CD4-positive, alpha-beta T cell (primary cell): Measurements from ENCODE around the gene ANKRD6. TPM values are rescaled to one million over a fixed set of nuclear protein-coding genes. Genes with fewer than 3 reads are reported as not detected.

Experiments used
- ATAC-seq: fragments of 200-7000 bp; cut with Tn5 transposase; one replicate; pipeline ENCODE4 v1.10.0; 2022; ENCODE audit warnings: mild to moderate bottlenecking; ENCODE audit not compliant: poor library complexity
- CTCF ChIA-PET: fragments of 350-600 bp; sonication (Branson Sonifier 250); formaldehyde crosslinking; loops from one replicate; lab custom pipeline; 2021; ENCODE audit warnings: antibody characterized with exemption, inconsistent platforms; lab: Charles Lee
- POLR2A ChIA-PET: fragments of 350-600 bp; sonication (Branson Sonifier 250); formaldehyde crosslinking; loops from one replicate; lab custom pipeline; 2021; ENCODE audit warnings: antibody characterized with exemption, inconsistent platforms; lab: Charles Lee
- DNase-seq, 14 experiments: peaks; one replicate each; pipeline ENCODE4 v3.0.0-alpha.2; 2013 to 2020; ENCODE audit warnings: mixed read lengths in 2 of 14
- H3K27ac ChIP-seq, 2 donors: one replicate each; pipeline versions ENCODE4 v1.5.1 to v1.7.0; 2013; ENCODE audit warnings: low read length in 2 of 2, low read depth in 1 of 2, mild to moderate bottlenecking in 1 of 2
- H3K27me3 ChIP-seq, 2 experiments: 1 replicate in 1 of 2; 2 replicates in 1 of 2; pipeline versions ENCODE4 v1.6.1 to v1.7.0; 2013; ENCODE audit warnings: low read length in 2 of 2, control low read depth in 1 of 2, mild to moderate bottlenecking in 1 of 2, moderate library complexity in 1 of 2; ENCODE audit not compliant: insufficient read depth in 2 of 2, control insufficient read depth in 1 of 2
- H3K36me3 ChIP-seq: one replicate; pipeline ENCODE4 v1.6.1; 2013; ENCODE audit warnings: low read length, control low read depth; ENCODE audit not compliant: insufficient read depth
- H3K4me1 ChIP-seq: one replicate; pipeline ENCODE4 v1.6.1; 2013; ENCODE audit warnings: low read length, control low read depth; ENCODE audit not compliant: insufficient read depth
- H3K4me3 ChIP-seq: one replicate; pipeline ENCODE4 v1.5.1; 2013; ENCODE audit warnings: mild to moderate bottlenecking, low read length, moderate library complexity
- H3K9me3 ChIP-seq, 2 experiments: 1 replicate in 1 of 2; 2 replicates in 1 of 2; pipeline versions ENCODE4 v1.6.1 to v1.7.0; 2013; ENCODE audit warnings: low read length in 2 of 2, mild to moderate bottlenecking in 2 of 2, control low read depth in 1 of 2, moderate library complexity in 1 of 2; ENCODE audit not compliant: control insufficient read depth in 1 of 2, insufficient read depth in 1 of 2
- H3K27ac Mint-ChIP-seq: one replicate; pipeline ENCODE4 v1.8.0; 2020; ENCODE audit warnings: mixed read lengths
- H3K27me3 Mint-ChIP-seq: one replicate; pipeline ENCODE4 v1.8.0; 2021; ENCODE audit warnings: mixed read lengths
- H3K36me3 Mint-ChIP-seq: one replicate; pipeline ENCODE4 v1.8.0; 2021; ENCODE audit warnings: low read depth, mixed read lengths
- H3K4me1 Mint-ChIP-seq: one replicate; pipeline ENCODE4 v1.8.0; 2021; ENCODE audit warnings: low read depth, mixed read lengths
- H3K4me3 Mint-ChIP-seq: one replicate; pipeline ENCODE4 v1.8.0; 2020; ENCODE audit warnings: mild to moderate bottlenecking, mixed read lengths
- H3K9me3 Mint-ChIP-seq: one replicate; pipeline ENCODE4 v1.8.0; 2020; ENCODE audit warnings: mixed read lengths
- intact Hi-C, 2 experiments: fragments of 100-400 bp; cut with DNase I in 1 of 2; cut with micrococcal nuclease in 1 of 2; formaldehyde crosslinking; loops; one replicate each; pipeline versions ENCODE4 v1.15.1 to v1.9.0; 2023 to 2025; cut with DNase I, micrococcal nuclease
- total RNA-seq, 174 experiments: library from RNA in 2 of 174; stranded (reverse) in 2 of 174; gene quantifications; one replicate each; pipeline ENCODE4 v1.2.3 and lab custom pipeline; 2021 to 2026
- TF ChIP-seq, protein P1 (sequence below): fragments of 200-600 bp; IDR thresholded peaks from one replicate; pipeline ENCODE4 v1.8.0; 2022; ENCODE audit warnings: antibody characterized with exemption, mild to moderate bottlenecking

Gene ANKRD6
- total RNA-seq, 2 experiments from 2014 or later = 3.8 to 4.8 TPM

DNA sequence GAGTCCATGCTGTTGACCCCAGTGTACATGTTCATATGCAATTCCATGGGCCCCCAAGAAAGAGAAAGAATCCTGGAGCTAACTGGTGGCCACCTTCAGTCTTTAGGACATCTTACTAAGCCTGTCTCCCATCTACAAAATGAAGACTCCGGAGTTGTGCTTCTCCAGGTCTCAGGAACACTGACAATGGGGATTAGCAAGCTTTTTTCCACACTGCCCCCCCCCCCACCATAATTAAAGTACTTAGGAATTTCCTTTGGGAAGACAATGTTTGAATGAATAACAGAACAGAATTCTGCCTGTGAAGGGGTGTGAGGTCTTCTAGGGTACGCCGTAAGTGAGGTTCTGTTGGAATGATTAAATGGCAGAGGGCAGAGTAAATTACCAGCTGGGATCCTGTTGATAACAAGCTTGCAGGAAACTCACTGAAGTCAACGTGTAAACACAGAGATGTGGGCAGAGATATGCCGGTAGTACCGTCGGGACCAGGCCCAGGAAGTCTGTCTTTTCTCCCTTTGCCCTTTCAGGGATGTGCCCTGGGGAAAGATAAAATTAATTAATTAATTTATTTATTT lies 63.1 kb downstream of the ANKRD6 start:
- Mint-ChIP-seq H3K9me3 (no peaks in the 10 kb centered on the region), H3K4me1 (no peaks in the 10 kb centered on the region), H3K27me3 (no peaks in the 10 kb centered on the region), H3K4me3 (no peak overlapping the region), H3K36me3 (no peaks in the 10 kb centered on the region), H3K27ac (no peak overlapping the region)
- no peak for ATAC-seq
- no peaks in the 10 kb centered on the region for H3K9me3 ChIP-seq
- H3K4me3 ChIP-seq = no peak overlapping the region
- H3K27ac ChIP-seq = no peak overlapping the region
- POLR2A ChIA-PET = no interaction called here
- H3K4me1 ChIP-seq = no peaks in the 10 kb centered on the region
- no peaks in the 10 kb centered on the region for H3K36me3 ChIP-seq
- H3K27me3 ChIP-seq = no peaks in the 10 kb centered on the region
- TF ChIP-seq, protein P1, sequence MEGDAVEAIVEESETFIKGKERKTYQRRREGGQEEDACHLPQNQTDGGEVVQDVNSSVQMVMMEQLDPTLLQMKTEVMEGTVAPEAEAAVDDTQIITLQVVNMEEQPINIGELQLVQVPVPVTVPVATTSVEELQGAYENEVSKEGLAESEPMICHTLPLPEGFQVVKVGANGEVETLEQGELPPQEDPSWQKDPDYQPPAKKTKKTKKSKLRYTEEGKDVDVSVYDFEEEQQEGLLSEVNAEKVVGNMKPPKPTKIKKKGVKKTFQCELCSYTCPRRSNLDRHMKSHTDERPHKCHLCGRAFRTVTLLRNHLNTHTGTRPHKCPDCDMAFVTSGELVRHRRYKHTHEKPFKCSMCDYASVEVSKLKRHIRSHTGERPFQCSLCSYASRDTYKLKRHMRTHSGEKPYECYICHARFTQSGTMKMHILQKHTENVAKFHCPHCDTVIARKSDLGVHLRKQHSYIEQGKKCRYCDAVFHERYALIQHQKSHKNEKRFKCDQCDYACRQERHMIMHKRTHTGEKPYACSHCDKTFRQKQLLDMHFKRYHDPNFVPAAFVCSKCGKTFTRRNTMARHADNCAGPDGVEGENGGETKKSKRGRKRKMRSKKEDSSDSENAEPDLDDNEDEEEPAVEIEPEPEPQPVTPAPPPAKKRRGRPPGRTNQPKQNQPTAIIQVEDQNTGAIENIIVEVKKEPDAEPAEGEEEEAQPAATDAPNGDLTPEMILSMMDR = no peak
- CTCF ChIA-PET = no interaction called here
- DNase-seq = no peak
- intact Hi-C loops = no loop called here

DNA sequence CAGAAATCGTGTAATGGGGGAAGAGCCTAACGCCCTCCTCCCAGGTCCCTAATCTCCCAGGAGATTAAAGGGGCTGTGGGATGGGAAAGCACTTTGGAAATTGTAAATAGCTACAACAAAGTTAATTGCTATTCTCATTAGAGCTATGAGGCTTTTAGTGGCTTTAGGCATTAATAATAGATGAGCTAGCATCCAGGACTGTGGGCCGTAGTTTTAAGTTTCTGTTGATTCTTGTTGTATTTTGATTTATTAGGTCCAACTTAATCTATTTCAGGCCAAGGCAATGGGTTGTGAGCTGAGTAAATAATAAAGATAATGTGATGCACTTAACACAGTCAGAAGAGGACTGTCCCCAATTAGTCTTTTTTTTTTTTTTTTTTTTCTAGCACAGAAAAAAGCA lies 67.7 kb downstream of the ANKRD6 start:
- Histone ChIP-seq H3K36me3 (no peaks in the 10 kb centered on the region), H3K27ac (no peak overlapping the region), H3K4me1 (no peaks in the 10 kb centered on the region), H3K4me3 (no peak overlapping the region), H3K9me3 (no peaks in the 10 kb centered on the region), H3K27me3 (no peaks in the 10 kb centered on the region)
- TF ChIP-seq, protein P1 = no peak
- no peaks in the 10 kb centered on the region for H3K27me3 Mint-ChIP-seq
- POLR2A ChIA-PET = no interaction called here
- CTCF ChIA-PET = no interaction called here
- ATAC-seq (no peak), DNase-seq (no peak)
- H3K36me3 Mint-ChIP-seq = no peaks in the 10 kb centered on the region
- H3K4me1 Mint-ChIP-seq = no peaks in the 10 kb centered on the region
- H3K27ac Mint-ChIP-seq = no peak overlapping the region
- intact Hi-C loops = no loop called here
- H3K9me3 Mint-ChIP-seq = no peaks in the 10 kb centered on the region
- no peak overlapping the region for H3K4me3 Mint-ChIP-seq

DNA sequence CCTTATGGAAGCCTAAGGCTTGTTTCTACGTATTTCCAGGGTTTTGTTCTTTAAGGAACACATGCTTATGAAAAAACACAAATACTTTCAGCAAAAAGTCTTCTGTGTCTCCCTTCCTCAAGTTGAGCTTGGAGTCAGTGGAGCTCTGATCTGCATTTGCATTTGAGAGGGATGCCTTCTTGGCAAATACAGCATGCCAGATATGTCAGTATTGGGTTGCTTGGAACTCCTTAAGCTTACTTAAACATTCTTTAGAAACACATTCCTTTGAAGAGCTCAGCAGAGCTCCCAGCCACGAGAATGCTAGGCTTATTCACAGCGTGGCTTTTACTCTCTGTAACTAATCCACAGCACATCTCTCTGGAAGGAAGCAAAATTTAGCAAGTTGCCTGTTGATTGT lies 68.3 kb downstream of the ANKRD6 start:
- CTCF ChIA-PET = interaction anchor here (0.6 kb wide), 1 partner anchor 105 kb away, joined by 3 read pairs; no protein-coding TSS in a partner anchor
- TF ChIP-seq, protein P1 = no peak

More for the DNA sequence above, 68.3 kb downstream of the ANKRD6 start:
- Mint-ChIP-seq H3K27ac (no peak overlapping the region), H3K4me3 (no peak overlapping the region), H3K36me3 (no peaks in the 10 kb centered on the region), H3K9me3 (no peaks in the 10 kb centered on the region), H3K4me1 (no peaks in the 10 kb centered on the region), H3K27me3 (no peaks in the 10 kb centered on the region)
- POLR2A ChIA-PET = no interaction called here
- H3K4me1 ChIP-seq = no peaks in the 10 kb centered on the region
- no peaks in the 10 kb centered on the region for H3K27me3 ChIP-seq
- intact Hi-C loops = no loop called here
- DNase-seq (no peak), ATAC-seq (no peak)
- H3K4me3 ChIP-seq = no peak overlapping the region
- no peaks in the 10 kb centered on the region for H3K36me3 ChIP-seq
- no peaks in the 10 kb centered on the region for H3K9me3 ChIP-seq
- no peak overlapping the region for H3K27ac ChIP-seq
